Measurements from ENCODE around the gene PRRC2C. TPM values are rescaled to one million over a fixed set of nuclear protein-coding genes. Genes with fewer than 3 reads are reported as not detected.
"Not testable (repeated sequence)": the region's sequence is repeated elsewhere in the genome, so short reads cannot be mapped to it uniquely, and the experiment has no call there.

The PRRC2C gene
- total and polyA plus RNA-seq, 4 donors, result 13.6 to 41.9 (median 34.4) TPM

GRCh38 chr1:171615122-171615906, 130.0 kb downstream of the PRRC2C start:
- DNase-seq (ENCODE audit: low spot score), result not testable (repeated sequence)
- 83% methylated on average over 14 of the region's 14 CpGs for WGBS

GRCh38 chr1:171616586-171616985, 131.3 kb downstream of the PRRC2C start:
- Histone ChIP-seq H3K27ac (ENCODE audit: low read depth in 1 of 2, low read length in 2 of 2) (no peak overlapping the region), H3K4me1 (ENCODE audit: control insufficient read depth in 4 of 4, insufficient read depth in 4 of 4, low read length in 3 of 4) (no peaks in the 10 kb centered on the region)
- WGBS, result 85% methylated on average over 2 of the region's 2 CpGs

More at GRCh38 chr1:171615122-171615906, 130.0 kb downstream of the PRRC2C start:
- H3K9me3 ChIP-seq (ENCODE audit: control insufficient read depth in 4 of 4, low read length in 3 of 4); H3K9ac ChIP-seq (ENCODE audit: low read depth in 1 of 2, low read length in 2 of 2); H3K27me3 ChIP-seq (ENCODE audit: control insufficient read depth in 4 of 4, insufficient read depth in 4 of 4, low read length in 3 of 4); H3K27ac ChIP-seq (ENCODE audit: low read depth in 1 of 2, low read length in 2 of 2); H3K4me3 ChIP-seq (ENCODE audit: low read depth in 1 of 3, low read length in 3 of 3); H3K4me1 ChIP-seq (ENCODE audit: control insufficient read depth in 4 of 4, insufficient read depth in 4 of 4, low read length in 3 of 4); H3K36me3 ChIP-seq (ENCODE audit: control insufficient read depth in 4 of 4, insufficient read depth in 3 of 4, low read depth in 1 of 4, low read length in 3 of 4): not testable (repeated sequence)

More at GRCh38 chr1:171616586-171616985, 131.3 kb downstream of the PRRC2C start:
- TF ChIP-seq ZBTB33 (IDR thresholded peaks at IDR 0.05), result no peak
- no peak for TF ChIP-seq NR2F2 (IDR thresholded peaks at IDR 0.05)
- no peak for TF ChIP-seq FOXA1 (IDR thresholded peaks at IDR 0.05)
- TF ChIP-seq EGR1 (IDR thresholded peaks at IDR 0.05; ENCODE audit: low read depth in 2 of 2), result no peak
- TF ChIP-seq TAF1 (conservative IDR thresholded peaks at IDR 0.05), result no peak
- no peak for TF ChIP-seq RXRA (IDR thresholded peaks at IDR 0.05)
- no peak for TF ChIP-seq ATF3 (IDR thresholded peaks at IDR 0.05)
- no peak for TF ChIP-seq GABPA (IDR thresholded peaks at IDR 0.05 in 1 of 2, conservative IDR thresholded peaks at IDR 0.05 in 1 of 2)
- no peak for TF ChIP-seq CTCF (IDR thresholded peaks at IDR 0.05; ENCODE audit: low read depth, low read length, missing input control)
- TF ChIP-seq HNF4A (conservative IDR thresholded peaks at IDR 0.05), result no peak
- TF ChIP-seq SP1 (IDR thresholded peaks at IDR 0.05), result no peak
- TF ChIP-seq JUND (IDR thresholded peaks at IDR 0.05), result no peak
- no peak for TF ChIP-seq RAD21 (IDR thresholded peaks at IDR 0.05)
- TF ChIP-seq HNF4G (IDR thresholded peaks at IDR 0.05), result no peak
- no peak for TF ChIP-seq FOXA2 (IDR thresholded peaks at IDR 0.05)
- TF ChIP-seq YY1 (IDR thresholded peaks at IDR 0.05), result no peak
- TF ChIP-seq MAX (IDR thresholded peaks at IDR 0.05), result no peak
- no peak for TF ChIP-seq REST (IDR thresholded peaks at IDR 0.05)
- no peak for DNase-seq (ENCODE audit: low spot score)
- no peak overlapping the region for H3K4me3 ChIP-seq (ENCODE audit: low read depth in 1 of 3, low read length in 3 of 3)
- H3K9ac ChIP-seq (ENCODE audit: low read depth in 1 of 2, low read length in 2 of 2), result no peak overlapping the region
- H3K9me3 ChIP-seq (ENCODE audit: control insufficient read depth in 4 of 4, low read length in 3 of 4), result no peaks in the 10 kb centered on the region
- no peaks in the 10 kb centered on the region for H3K27me3 ChIP-seq (ENCODE audit: control insufficient read depth in 4 of 4, insufficient read depth in 4 of 4, low read length in 3 of 4)
- no peaks in the 10 kb centered on the region for H3K36me3 ChIP-seq (ENCODE audit: control insufficient read depth in 4 of 4, insufficient read depth in 3 of 4, low read depth in 1 of 4, low read length in 3 of 4)

Measured in liver (tissue), 9 donors.